Adipocyte (in vitro differentiated cells): ENCODE data around the gene COL8A1.

Experiments
- DNase-seq: peaks from one replicate; pipeline ENCODE4 v3.0.0-alpha.2; 2015; ENCODE audit warnings: low read depth
- H3K27me3 ChIP-seq: replicated peaks from 2 replicates; pipeline ENCODE4 v1.7.0; 2013; ENCODE audit warnings: mild to moderate bottlenecking, low read length, moderate library complexity; ENCODE audit not compliant: control insufficient read depth, insufficient read depth
- H3K36me3 ChIP-seq: 2 replicates; pipeline ENCODE4 v1.7.0; 2013; ENCODE audit warnings: low read length, mild to moderate bottlenecking, moderate library complexity; ENCODE audit not compliant: control insufficient read depth, insufficient read depth, severe bottlenecking
- H3K4me1 ChIP-seq: 2 replicates; pipeline ENCODE4 v1.7.0; 2013; ENCODE audit warnings: mild to moderate bottlenecking, low read length, moderate library complexity; ENCODE audit not compliant: control insufficient read depth, insufficient read depth
- H3K4me3 ChIP-seq: 2 replicates; pipeline ENCODE4 v1.7.0; 2013; ENCODE audit warnings: mild to moderate bottlenecking, low read length, moderate library complexity
- H3K9ac ChIP-seq: 2 replicates; pipeline ENCODE4 v1.7.0; 2013; ENCODE audit warnings: mild to moderate bottlenecking, low read length, moderate library complexity
- H3K9me3 ChIP-seq: 2 replicates; pipeline ENCODE4 v1.7.0; 2013; ENCODE audit warnings: mild to moderate bottlenecking, low read length, moderate library complexity; ENCODE audit not compliant: control insufficient read depth

The COL8A1 gene

DNA sequence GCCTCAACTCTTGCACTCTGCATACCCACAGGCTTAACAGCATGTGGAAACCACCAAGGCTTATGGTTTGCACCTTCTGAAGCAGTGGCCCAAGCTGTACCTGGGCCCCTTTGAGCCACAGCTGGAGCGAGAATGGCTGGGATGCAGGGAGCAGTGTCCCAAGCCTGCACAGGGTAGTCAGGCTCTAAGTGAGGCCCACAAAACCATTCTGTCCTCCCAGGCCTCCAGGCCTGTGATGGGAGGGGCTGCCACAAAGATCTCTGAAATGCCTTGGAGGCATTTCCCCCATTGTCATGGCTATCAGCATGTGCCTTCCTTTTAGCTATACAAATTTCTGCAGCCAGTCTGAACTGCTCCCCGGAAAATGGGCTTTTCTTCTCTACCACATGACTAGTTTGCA, 166.8 kb downstream of the COL8A1 start:
- Histone ChIP-seq H3K9ac (no peak overlapping the region), H3K4me3 (no peak overlapping the region), H3K9me3 (peaks cover 10% of the 10 kb centered on the region), H3K4me1 (no peaks in the 10 kb centered on the region), H3K27me3 (no peaks in the 10 kb centered on the region), H3K36me3 (no peaks in the 10 kb centered on the region)
- no peak for DNase-seq

DNA sequence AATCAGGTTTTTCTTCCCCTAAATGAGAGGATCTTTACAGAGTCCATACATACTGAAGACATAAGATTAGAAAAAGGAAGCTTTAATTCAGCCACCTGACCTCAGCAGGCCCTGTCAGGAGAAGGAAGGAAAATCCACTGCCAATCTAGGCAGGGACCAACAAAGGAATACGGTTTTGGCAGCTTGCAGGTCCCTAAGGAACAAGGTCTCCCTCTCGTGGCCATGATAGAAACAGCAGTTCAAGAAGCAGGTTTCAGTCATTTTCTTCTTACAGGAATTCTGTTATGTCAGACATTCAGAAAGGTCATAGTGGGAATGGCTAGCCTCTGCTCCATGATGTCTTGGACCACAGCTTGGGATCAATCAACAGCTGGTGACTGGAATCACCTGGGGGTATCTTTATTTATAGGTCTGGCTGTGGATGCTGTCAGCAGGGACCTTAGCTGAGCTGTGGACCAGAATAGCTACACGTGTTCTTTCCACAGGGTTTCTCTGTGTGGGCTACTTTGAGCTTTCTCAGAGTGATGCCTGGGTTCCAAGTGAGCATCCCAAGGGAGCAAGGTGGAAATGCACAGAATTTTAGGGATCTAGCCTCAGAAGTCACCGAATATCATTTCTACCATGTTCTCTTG, 169.9 kb downstream of the COL8A1 start:
- Histone ChIP-seq H3K36me3 (no peaks in the 10 kb centered on the region), H3K9ac (no peak overlapping the region), H3K4me3 (no peak overlapping the region), H3K9me3 (peaks cover 10% of the 10 kb centered on the region), H3K27me3 (peaks cover 10% of the 10 kb centered on the region), H3K4me1 (no peaks in the 10 kb centered on the region)
- peak; percentile 85 for DNase-seq

DNA sequence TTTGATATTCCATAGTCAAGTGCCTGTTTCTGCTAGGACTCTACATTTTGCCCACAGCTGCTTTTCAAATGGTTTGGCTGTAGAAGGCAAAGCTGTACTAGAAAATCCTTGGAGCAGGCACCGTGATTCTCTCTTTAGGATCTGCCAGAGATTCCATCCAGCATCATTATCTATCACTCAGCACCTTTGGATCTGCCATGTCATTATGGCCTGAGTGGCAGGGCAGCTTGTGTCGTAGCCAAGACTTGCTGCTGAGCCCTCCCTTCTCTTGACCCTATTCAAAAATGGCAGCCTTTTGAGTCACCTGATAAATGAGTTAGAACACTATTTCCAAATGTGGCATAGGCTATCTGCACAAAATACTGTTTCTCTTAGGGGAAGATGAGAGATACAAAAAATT, 171.2 kb downstream of the COL8A1 start:
- Histone ChIP-seq H3K36me3 (no peaks in the 10 kb centered on the region), H3K4me1 (no peaks in the 10 kb centered on the region), H3K9me3 (peaks cover 10% of the 10 kb centered on the region), H3K9ac (no peak overlapping the region), H3K27me3 (peaks cover 10% of the 10 kb centered on the region), H3K4me3 (no peak overlapping the region)
- no peak for DNase-seq

DNA sequence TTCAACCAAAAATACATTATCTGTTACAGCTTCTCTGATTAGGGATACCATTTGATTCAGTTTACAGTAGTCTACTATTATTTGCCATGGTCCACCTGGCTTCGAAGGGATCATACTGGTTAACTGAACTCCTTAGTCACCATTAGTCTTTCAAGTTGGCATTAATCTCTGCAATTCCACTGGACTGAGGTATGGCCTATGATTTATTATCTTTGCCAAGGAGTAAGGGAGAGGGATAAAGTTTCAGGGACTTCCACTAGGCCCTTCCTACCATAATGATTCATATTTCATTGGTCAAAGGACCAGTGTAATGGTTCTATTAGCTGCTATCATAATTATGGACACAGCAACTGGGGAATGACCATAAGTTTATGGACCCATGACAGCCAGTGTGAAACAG, 172.0 kb downstream of the COL8A1 start:
- Histone ChIP-seq H3K36me3 (no peaks in the 10 kb centered on the region), H3K4me1 (no peaks in the 10 kb centered on the region), H3K9ac (no peak overlapping the region)

DNA sequence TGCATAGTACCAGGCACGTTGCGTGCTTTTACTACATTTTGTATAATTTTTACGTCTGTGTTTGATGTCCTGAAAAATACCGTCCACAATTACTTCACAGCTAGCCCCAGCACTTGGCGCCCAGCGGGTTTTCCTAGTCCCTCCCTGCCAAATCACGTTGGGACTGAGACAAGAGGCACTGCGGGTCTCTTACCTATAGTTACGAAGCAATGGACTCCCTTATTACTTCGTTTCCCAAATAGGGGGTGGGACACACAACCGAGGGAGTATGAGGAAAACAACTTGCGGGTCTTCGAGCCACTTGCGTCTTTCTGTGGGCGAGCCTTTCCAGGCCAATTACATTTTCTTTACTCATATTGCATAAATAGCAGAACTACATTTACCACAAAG, 178.6 kb downstream of the COL8A1 start:
- no peaks in the 10 kb centered on the region for H3K9me3 ChIP-seq
- H3K4me3 ChIP-seq, result peak overlapping the region; percentile 88
- peaks cover 15% of the 10 kb centered on the region for H3K4me1 ChIP-seq
- peak overlapping the region; percentile 84 for H3K9ac ChIP-seq
- H3K36me3 ChIP-seq, result no peaks in the 10 kb centered on the region
- peak; percentile 60 for DNase-seq
- H3K27me3 ChIP-seq, result peaks cover 5% of the 10 kb centered on the region

More for the DNA sequence above, 172.0 kb downstream of the COL8A1 start:
- Histone ChIP-seq H3K27me3 (peaks cover 10% of the 10 kb centered on the region), H3K4me3 (no peak overlapping the region), H3K9me3 (peaks cover 2% of the 10 kb centered on the region)
- no peak for DNase-seq

DNA sequence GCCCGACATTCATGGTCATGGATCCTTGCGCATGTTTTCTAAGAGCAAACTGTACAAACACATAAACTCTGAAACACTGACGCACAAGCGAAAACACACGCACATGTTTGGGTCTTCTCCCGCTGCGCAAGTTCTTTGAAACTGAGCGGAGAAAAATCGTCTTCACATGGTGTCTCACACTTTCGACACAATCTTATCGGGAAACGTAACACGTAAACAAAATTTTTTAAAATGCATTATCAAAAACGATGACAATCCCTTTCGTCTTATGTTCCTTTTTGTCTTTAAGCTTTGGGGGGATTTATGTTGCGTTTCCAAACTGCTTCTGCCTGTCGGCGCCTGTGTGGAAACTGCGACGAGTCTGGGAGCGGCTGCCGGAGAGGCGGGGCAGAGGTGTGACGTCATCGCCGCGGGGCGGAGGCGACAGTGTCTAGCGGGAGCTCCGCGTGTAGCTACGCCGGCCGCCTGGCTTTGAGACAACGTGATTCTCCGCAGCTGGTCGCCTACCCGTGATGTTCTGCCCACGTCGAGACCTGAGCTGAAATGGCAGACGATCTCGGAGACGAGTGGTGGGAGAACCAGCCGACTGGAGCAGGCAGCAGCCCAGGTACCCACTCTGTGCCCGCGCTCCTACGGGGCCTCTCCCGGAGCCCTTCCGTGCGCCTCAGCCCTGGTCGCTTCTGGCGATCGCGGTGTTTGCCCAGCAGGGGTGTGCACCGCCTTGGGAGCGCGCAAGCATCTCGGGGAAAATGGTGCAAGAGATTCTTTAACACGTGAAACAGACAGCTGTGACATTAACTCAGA, 179.2 kb downstream of the COL8A1 start, which contains the start of gene CMSS1:
Gene CMSS1, plus strand, starts transcription at position 426 of the 804 bp plus-strand sequence.
- H3K36me3 ChIP-seq, result no peaks in the 10 kb centered on the region
- peak; percentile 97 for DNase-seq
- H3K9ac ChIP-seq, result peak within 1 kb of the TSS; percentile 84
- no peaks in the 10 kb centered on the region for H3K27me3 ChIP-seq
- H3K9me3 ChIP-seq, result no peaks in the 10 kb centered on the region
- H3K4me1 ChIP-seq, result peaks cover 15% of the 10 kb centered on the region
- H3K4me3 ChIP-seq, result peak within 1 kb of the TSS; percentile 88

DNA sequence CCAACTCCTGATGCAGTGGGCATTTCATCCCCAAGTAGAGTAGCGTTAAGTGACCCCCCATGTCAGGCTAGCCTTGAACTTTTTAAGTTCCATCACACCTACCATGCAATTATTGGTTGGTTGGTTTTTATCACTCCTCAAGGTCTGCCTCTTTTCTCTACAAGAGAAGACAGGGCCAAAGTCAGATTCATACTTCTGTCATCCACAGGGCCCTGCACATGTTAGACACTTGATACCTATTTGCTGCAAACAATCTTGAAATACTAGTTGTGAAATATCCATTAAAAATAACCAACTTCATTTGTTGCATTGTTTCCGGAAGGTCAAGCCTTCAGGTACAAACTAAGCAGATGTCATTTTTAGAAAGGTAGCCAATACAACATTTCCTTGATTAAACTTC, 180.4 kb downstream of the COL8A1 start:
- DNase-seq, result no peak
- H3K9ac ChIP-seq, result peak overlapping the region; percentile 84
- H3K4me3 ChIP-seq, result peak overlapping the region; percentile 88
- peaks cover 15% of the 10 kb centered on the region for H3K4me1 ChIP-seq
- H3K36me3 ChIP-seq, result no peaks in the 10 kb centered on the region
- no peaks in the 10 kb centered on the region for H3K27me3 ChIP-seq
- H3K9me3 ChIP-seq, result no peaks in the 10 kb centered on the region

DNA sequence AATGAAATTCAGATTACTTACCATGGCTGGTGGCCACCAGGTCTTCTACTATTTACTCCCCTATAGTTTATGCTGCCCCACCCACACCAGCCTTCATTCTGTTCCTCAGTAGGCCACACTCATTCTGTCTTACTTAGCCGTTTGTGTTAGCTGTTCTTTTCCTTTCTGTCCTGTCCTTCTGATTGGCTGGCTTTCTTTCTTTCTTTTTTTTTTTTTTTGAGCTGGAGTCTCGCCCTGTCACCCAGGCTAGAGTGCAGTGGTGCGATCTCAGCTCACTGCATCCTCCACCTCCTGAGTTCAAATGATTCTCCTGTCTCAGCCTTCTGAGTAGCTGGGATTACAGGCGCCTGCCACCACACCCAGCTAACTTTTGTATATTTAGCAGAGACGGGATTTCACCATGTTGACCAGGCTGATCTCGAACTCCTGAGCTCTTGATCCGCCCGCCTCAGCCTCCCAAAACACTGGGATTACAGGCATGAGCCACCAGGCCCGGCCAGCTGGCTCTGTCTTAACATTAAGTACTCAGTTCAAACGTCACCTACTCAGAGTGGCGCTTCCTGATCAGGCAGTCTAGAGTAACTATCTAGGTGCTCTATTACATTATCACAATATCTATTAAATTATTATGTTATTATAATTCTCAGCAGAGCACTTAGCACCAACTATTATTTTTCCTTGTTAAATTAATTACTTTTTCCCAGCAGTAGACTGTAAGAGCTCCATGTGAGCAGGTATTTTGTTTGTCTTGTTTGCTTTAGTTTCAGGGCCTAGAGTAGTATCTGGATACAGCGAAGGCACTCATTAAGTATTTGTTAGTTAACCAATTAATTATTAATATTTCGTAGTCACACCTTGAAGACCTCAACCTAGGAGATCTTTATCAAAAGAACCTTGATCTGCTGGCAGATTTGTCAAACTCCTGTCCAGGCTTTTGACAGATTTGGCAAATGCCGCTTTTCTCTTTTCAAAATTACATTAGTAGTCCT, 185.6 kb downstream of the COL8A1 start:
- Histone ChIP-seq H3K4me1 (no peaks in the 10 kb centered on the region), H3K4me3 (no peak overlapping the region), H3K9ac (no peak overlapping the region), H3K36me3 (no peaks in the 10 kb centered on the region), H3K9me3 (no peaks in the 10 kb centered on the region), H3K27me3 (no peaks in the 10 kb centered on the region)
- no peak for DNase-seq

DNA sequence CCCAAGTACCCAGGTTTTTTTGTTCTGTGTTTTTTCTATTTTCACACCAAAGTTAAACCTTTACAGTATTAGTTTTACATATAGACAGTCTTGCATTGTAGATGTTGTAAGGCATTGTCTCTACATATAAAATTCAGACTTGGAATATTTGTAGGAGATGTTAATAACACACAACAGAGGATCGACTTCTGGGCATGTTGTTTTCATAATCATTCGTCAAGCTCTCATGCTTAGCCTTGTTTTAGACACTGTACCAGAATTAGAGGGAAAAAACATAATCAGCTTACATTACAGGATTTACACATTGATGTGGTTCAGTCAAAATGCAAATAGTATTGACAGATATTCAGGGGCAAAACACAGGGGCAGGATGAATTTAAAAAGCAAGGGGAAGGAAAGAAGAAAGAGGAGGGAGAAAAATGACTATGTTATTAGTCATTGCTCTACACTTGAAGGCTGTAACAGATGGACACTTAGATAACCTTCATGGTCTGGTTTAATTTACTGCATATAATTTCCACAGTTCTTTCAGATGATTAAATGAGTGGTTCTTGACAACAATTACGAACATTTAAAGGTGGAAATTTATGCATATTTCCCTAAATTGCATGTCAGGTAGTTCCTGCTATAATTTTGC, 186.7 kb downstream of the COL8A1 start:
- H3K9ac ChIP-seq, result no peak overlapping the region
- H3K9me3 ChIP-seq, result no peaks in the 10 kb centered on the region
- H3K4me3 ChIP-seq, result no peak overlapping the region
- peak; percentile 39 for DNase-seq
- H3K4me1 ChIP-seq, result no peaks in the 10 kb centered on the region
- H3K27me3 ChIP-seq, result no peaks in the 10 kb centered on the region
- no peaks in the 10 kb centered on the region for H3K36me3 ChIP-seq

DNA sequence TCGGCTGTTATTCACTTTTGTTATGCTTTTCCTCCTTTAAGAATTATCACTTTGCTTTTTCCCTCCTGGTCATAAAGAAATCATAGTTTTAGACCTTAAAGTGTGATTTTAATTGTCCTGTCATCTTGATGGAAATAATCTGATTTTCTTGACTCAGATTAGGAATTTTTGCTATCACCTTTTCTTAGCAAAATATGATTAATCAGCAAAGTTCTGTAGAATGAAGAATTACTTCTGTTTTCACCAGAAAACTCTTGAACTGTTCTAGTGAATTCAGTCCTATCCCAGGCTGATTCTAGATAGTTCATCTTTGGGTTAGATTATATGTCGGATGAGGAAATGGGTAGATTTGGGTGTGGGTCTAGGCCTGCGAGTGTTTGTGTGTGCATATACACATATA, 191.4 kb downstream of the COL8A1 start:
- Histone ChIP-seq H3K4me3 (no peak overlapping the region), H3K36me3 (no peaks in the 10 kb centered on the region), H3K27me3 (no peaks in the 10 kb centered on the region), H3K9me3 (no peaks in the 10 kb centered on the region), H3K9ac (no peak overlapping the region), H3K4me1 (peaks cover 13% of the 10 kb centered on the region)
- no peak for DNase-seq
